Transverse colon (tissue), 4 donors: ENCODE measurements around the gene BAIAP2L2. TPM values are rescaled to one million over a fixed set of nuclear protein-coding genes. Genes with fewer than 3 reads are reported as not detected.

Experiments used
- DNase-seq: peaks from one replicate; pipeline ENCODE4 v3.0.0-alpha.2; 2019
- H3K27ac ChIP-seq, 4 donors: fragments of 200-600 bp; sonication (generic); 2 replicates each; pipeline ENCODE4 v1.5.1; 2016 to 2018; ENCODE audit warnings: inconsistent platforms in 4 of 4
- H3K27me3 ChIP-seq: fragments of 200-600 bp; sonication (generic); 2 replicates; pipeline ENCODE4 v1.5.1; 2017; ENCODE audit warnings: inconsistent platforms
- H3K36me3 ChIP-seq, 4 donors: fragments of 200-600 bp; sonication (generic); 2 replicates each; pipeline ENCODE4 v1.5.1; 2017 to 2019; ENCODE audit warnings: inconsistent platforms in 4 of 4
- H3K4me1 ChIP-seq, 4 donors: fragments of 200-600 bp; sonication (generic); 2 replicates each; pipeline ENCODE4 v1.5.1; 2017 to 2020; ENCODE audit warnings: inconsistent platforms in 4 of 4
- H3K4me3 ChIP-seq, 4 donors: fragments of 200-600 bp; sonication (generic); 1 replicate in 1 of 4; 2 replicates in 3 of 4; pipeline versions ENCODE4 v1.5.1 to v1.6.1; 2017 to 2019; ENCODE audit warnings: inconsistent platforms in 4 of 4
- H3K9me3 ChIP-seq, 2 donors: fragments of 200-600 bp; sonication (generic); 2 replicates each; pipeline ENCODE4 v1.5.1; 2017 to 2019; ENCODE audit warnings: inconsistent platforms in 2 of 2
- CTCF ChIP-seq, 5 experiments: fragments of 200-600 bp in 3 of 5; fragments of 450-650 bp in 2 of 5; sonication (generic) in 3 of 5; IDR thresholded peaks; 1 replicate in 2 of 5; 2 replicates in 3 of 5; pipeline ENCODE4 v1.5.1; 2016 to 2017; ENCODE audit warnings: antibody characterized with exemption in 5 of 5, inconsistent platforms in 3 of 5, mild to moderate bottlenecking in 2 of 5, moderate library complexity in 1 of 5
- EP300 ChIP-seq: sonication (generic); formaldehyde crosslinking; IDR thresholded peaks from one replicate; pipeline ENCODE4 v1.6.1; 2017; ENCODE audit warnings: antibody characterized with exemption, low read depth
- POLR2A ChIP-seq: fragments of 450-650 bp; IDR thresholded peaks from one replicate; pipeline ENCODE4 v1.6.1; 2016; ENCODE audit warnings: antibody characterized with exemption, mild to moderate bottlenecking, moderate library complexity
- POLR2AphosphoS5 ChIP-seq, 3 donors: sonication (generic); formaldehyde crosslinking; IDR thresholded peaks; one replicate each; pipeline ENCODE4 v1.6.1; 2016; ENCODE audit warnings: antibody characterized with exemption in 3 of 3
- whole genome bisulfite sequencing, 2 donors: methylation state at CpG; one replicate each; pipeline ENCODE4 v1.1.5; 2018; ENCODE audit warnings: low coverage in 1 of 2; 5-methylcytosine and 5-hydroxymethylcytosine counted together
- in situ Hi-C, 4 donors: fragments of 200-750 bp; cut with MboI; loops; one replicate each; pipeline versions ENCODE4 v1.15.0 to v1.15.1; 2017; ENCODE audit warnings: low sequenced_read_pairs in 3 of 4, low pct_ligation_motif_present in 1 of 4, low pct_unique_long_range_greater_than_20kb in 1 of 4
- intact Hi-C: fragments of 100-400 bp; cut with DNase I; formaldehyde crosslinking; loops from one replicate; pipeline ENCODE4 v1.15.1; 2023; ENCODE audit warnings: low total_unique reads
- total RNA-seq, 4 donors: library from RNA; depleted of rRNA; stranded (reverse); fragments of >200 nt; gene quantifications; one replicate each; pipeline ENCODE4 v1.1.0, GENCODE V29; 2016

Gene BAIAP2L2
- total RNA-seq, 4 donors from 2014 or later, result 106 to 337 (median 127) TPM

DNA sequence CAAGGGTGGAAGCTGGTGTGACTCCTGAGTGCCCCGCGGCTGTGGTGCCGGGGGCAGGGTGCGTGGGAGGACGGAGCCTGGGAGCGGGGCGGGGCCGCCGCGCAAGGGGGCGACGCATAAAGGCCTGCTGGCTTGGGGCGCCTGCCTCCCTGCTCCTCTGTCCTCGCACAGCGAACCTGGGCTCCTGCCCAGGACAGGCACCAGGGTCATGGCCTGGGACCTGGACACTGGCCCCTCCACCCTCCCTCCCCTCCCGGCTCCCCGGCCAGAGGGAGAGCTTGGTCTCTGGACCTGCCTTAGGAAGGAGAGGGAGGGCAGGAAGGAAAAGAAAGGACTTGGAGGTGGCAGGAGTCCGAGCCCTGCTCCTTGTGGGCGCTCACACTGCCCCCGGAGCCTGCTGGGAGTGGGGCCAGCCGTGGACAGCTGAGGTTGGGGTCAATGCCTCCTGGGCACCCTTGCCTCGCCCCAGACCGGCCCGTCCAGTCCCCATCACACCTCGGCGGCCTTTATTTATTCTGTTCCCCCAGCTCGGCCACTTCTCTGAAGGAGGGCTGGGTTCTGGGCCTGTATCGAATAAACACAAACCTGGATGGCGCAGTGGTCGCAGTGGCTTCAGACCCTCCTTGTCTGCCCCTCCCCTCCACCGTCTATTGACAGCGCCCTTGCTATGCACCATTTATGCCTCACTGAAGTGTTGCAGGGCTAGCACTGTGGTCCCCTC, 35.2 kb downstream of the BAIAP2L2 start:
- in situ Hi-C loops, result no loop called here
- no peaks in the 10 kb centered on the region for H3K27me3 ChIP-seq
- H3K9me3 ChIP-seq, result no peaks in the 10 kb centered on the region
- DNase-seq, result no peak
- peaks cover 0 to 26% (median 4%) of the 10 kb centered on the region in 4 donors for H3K36me3 ChIP-seq
- no peaks in the 10 kb centered on the region for H3K4me1 ChIP-seq
- 91% methylated on average over 28 of the region's 32 CpGs; no CpG with 5 or more reads in 1 of the 2 donors for WGBS, 2 donors
- no peak overlapping the region for H3K27ac ChIP-seq
- no peak overlapping the region for H3K4me3 ChIP-seq
- TF ChIP-seq POLR2AphosphoS5 (IDR thresholded peaks at IDR 0.05) (no peak), POLR2A (no peak), CTCF (IDR thresholded peaks at IDR 0.05) (no peak), EP300 (no peak)
- intact Hi-C loops, result no loop called here

DNA sequence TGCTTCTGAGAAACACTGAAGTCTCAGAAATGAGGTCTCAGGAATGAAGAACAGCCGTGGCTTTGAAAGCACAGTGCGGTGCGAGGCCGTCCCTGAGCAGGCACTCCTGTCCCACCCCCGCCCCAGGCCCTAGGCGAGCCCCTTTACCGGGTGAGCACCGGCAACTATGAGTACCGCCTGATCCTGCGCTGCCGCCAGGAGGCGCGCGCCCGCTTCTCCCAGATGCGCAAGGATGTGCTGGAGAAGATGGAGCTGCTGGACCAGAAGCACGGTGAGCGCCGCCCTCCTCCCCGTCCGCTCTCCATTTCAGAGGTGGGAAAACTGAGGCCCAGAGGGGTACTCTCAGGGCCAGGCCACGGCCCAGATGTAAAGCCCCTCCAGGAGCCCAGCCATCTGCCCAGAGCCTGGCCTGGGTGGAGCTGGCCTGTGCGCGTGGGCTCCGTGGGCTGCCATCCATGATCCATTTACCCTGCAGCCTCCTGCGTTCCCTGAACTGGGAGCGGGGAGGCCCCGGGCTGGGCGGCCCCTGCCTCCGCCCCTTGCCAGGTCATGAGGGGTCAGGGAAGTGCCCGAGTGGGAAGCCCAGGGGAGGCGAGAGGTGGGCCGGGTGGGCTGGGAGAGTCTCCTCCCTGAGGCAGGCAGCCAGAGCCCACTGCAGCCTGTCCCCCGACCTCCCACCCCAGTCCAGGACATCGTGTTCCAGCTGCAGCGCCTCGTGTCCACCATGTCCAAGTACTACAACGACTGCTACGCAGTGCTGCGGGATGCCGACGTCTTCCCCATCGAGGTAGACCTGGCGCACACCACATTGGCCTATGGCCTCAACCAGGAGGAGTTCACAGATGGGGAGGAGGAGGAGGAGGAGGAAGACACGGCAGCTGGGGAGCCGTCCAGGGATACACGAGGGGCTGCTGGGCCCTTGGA, 36.0 kb downstream of the BAIAP2L2 start:
- H3K36me3 ChIP-seq, result peaks cover 0 to 26% (median 4%) of the 10 kb centered on the region in 4 donors
- no peaks in the 10 kb centered on the region for H3K9me3 ChIP-seq
- no peak for DNase-seq
- no peaks in the 10 kb centered on the region for H3K27me3 ChIP-seq
- WGBS, 2 donors, result 91 to 100% methylated on average over 3 to 39 of the region's 47 CpGs
- intact Hi-C loops (no loop called here), in situ Hi-C loops (loop anchor here in 1 of 4 donors (25.0 kb wide), 1 partner anchor 488 kb away; the partner anchor contains the start of gene DMC1)
- H3K4me1 ChIP-seq, result no peaks in the 10 kb centered on the region
- H3K27ac ChIP-seq, result no peak overlapping the region
- peak in 1 of 5 experiments; percentile 8 for TF ChIP-seq CTCF (IDR thresholded peaks at IDR 0.05)
- no peak for TF ChIP-seq EP300
- no peak for TF ChIP-seq POLR2A
- no peak for TF ChIP-seq POLR2AphosphoS5 (IDR thresholded peaks at IDR 0.05)
- no peak overlapping the region for H3K4me3 ChIP-seq

GRCh38 chr22:38073150-38074130, 37.0 kb downstream of the BAIAP2L2 start:
- H3K36me3 ChIP-seq, result peaks cover 0 to 26% (median 4%) of the 10 kb centered on the region in 4 donors
- H3K27ac ChIP-seq, result no peak overlapping the region
- intact Hi-C loops, result no loop called here
- WGBS, 2 donors, result 90 to 93% methylated on average over 9 to 27 of the region's 28 CpGs
- in situ Hi-C loops, result loop anchor here in 1 of 4 donors (25.0 kb wide), 1 partner anchor 489 kb away; the partner anchor contains the start of gene DMC1
- DNase-seq, result no peak
- no peak overlapping the region for H3K4me3 ChIP-seq
- TF ChIP-seq POLR2A, result no peak
- TF ChIP-seq CTCF (IDR thresholded peaks at IDR 0.05), result no peak
- TF ChIP-seq EP300, result no peak
- no peak for TF ChIP-seq POLR2AphosphoS5 (IDR thresholded peaks at IDR 0.05)
- peaks cover 0 to 7% (median 2%) of the 10 kb centered on the region in 4 donors for H3K4me1 ChIP-seq
- H3K9me3 ChIP-seq, result no peaks in the 10 kb centered on the region
- H3K27me3 ChIP-seq, result no peaks in the 10 kb centered on the region
